ENCODE data around the gene EXOC8. TPM values are rescaled to one million over a fixed set of nuclear protein-coding genes. Genes with fewer than 3 reads are reported as not detected.

Gene EXOC8
- total RNA-seq, 1 experiment from 2014 or later = 24.5 TPM

GRCh38 chr1:231347961-231348360 lies 10.3 kb upstream of the EXOC8 start:
- Mint-ChIP-seq H3K27me3 (ENCODE audit: unreplicated experiment) (no peaks in the 10 kb centered on the region), H3K27ac (ENCODE audit: unreplicated experiment) (no peak overlapping the region), H3K9me3 (ENCODE audit: low read depth, unreplicated experiment) (no peaks in the 10 kb centered on the region), H3K4me1 (ENCODE audit: low read depth, unreplicated experiment) (no peaks in the 10 kb centered on the region), H3K36me3 (ENCODE audit: insufficient read depth, unreplicated experiment) (peaks cover 45% of the 10 kb centered on the region), H3K4me3 (ENCODE audit: low read depth, unreplicated experiment) (no peak overlapping the region)
- no TSS peak for BruUV-seq (replicated peaks)
- no peak for TF ChIP-seq CTCF (IDR thresholded peaks at IDR 0.05; ENCODE audit: unreplicated experiment)
- CTCF ChIA-PET = no interaction called here
- no peak for DNase-seq
- intact Hi-C loops (cut with micrococcal nuclease; ENCODE audit: unreplicated experiment) = no loop called here

GRCh38 chr1:231340328-231341013 lies 2.8 kb upstream of the EXOC8 start:
- peaks cover 70% of the 10 kb centered on the region for H3K36me3 Mint-ChIP-seq (ENCODE audit: insufficient read depth, unreplicated experiment)
- peaks cover 39% of the 10 kb centered on the region for H3K4me1 Mint-ChIP-seq (ENCODE audit: low read depth, unreplicated experiment)
- H3K9me3 Mint-ChIP-seq (ENCODE audit: low read depth, unreplicated experiment) = no peaks in the 10 kb centered on the region
- intact Hi-C loops (cut with micrococcal nuclease; ENCODE audit: unreplicated experiment) = no loop called here
- H3K27me3 Mint-ChIP-seq (ENCODE audit: unreplicated experiment) = no peaks in the 10 kb centered on the region
- DNase-seq = no peak
- CTCF ChIA-PET = interaction anchor here (0.8 to 1.6 kb wide), 2 partner anchors 25 to 155 kb away, joined by 3 read pairs; no protein-coding TSS in a partner anchor
- no peak for TF ChIP-seq CTCF (IDR thresholded peaks at IDR 0.05; ENCODE audit: unreplicated experiment)
- no peak overlapping the region for H3K4me3 Mint-ChIP-seq (ENCODE audit: low read depth, unreplicated experiment)
- no TSS peak for BruUV-seq (replicated peaks)
- H3K27ac Mint-ChIP-seq (ENCODE audit: unreplicated experiment) = no peak overlapping the region

GRCh38 chr1:231338270-231339128 lies 847 bp upstream of the EXOC8 start, which contains the start of gene SPRTN:
Gene SPRTN (plus strand): TSS chr1:231338293. CDS start chr1:231338384, 91 bp downstream.
- no peaks in the 10 kb centered on the region for H3K9me3 Mint-ChIP-seq (ENCODE audit: low read depth, unreplicated experiment)
- H3K27me3 Mint-ChIP-seq (ENCODE audit: unreplicated experiment) = no peaks in the 10 kb centered on the region
- peak within 1 kb of the TSS; percentile 100 for H3K4me3 Mint-ChIP-seq (ENCODE audit: low read depth, unreplicated experiment)
- TF ChIP-seq CTCF (IDR thresholded peaks at IDR 0.05; ENCODE audit: unreplicated experiment) = no peak
- no peak for DNase-seq
- CTCF ChIA-PET = interaction anchor here (0.9 to 2.0 kb wide), 7 partner anchors 23 to 470 kb away, joined by 3 to 8 read pairs (median 3); partner anchors contain the start of gene C1orf198
- peak within 1 kb of the TSS; percentile 99 for H3K27ac Mint-ChIP-seq (ENCODE audit: unreplicated experiment)
- TSS peak; percentile 81 for BruUV-seq (replicated peaks)
- H3K4me1 Mint-ChIP-seq (ENCODE audit: low read depth, unreplicated experiment) = peaks cover 40% of the 10 kb centered on the region
- intact Hi-C loops (cut with micrococcal nuclease; ENCODE audit: unreplicated experiment) = loop anchor here (5.0 kb wide), 1 partner anchor 471 kb away; the partner anchor contains the start of gene C1orf198
- peaks cover 70% of the 10 kb centered on the region for H3K36me3 Mint-ChIP-seq (ENCODE audit: insufficient read depth, unreplicated experiment)

GRCh38 chr1:231337043-231337471 lies 595 bp downstream of the EXOC8 start:
- intact Hi-C loops (cut with micrococcal nuclease; ENCODE audit: unreplicated experiment) = loop anchor here (5.0 kb wide), 1 partner anchor 470 kb away; the partner anchor contains the start of gene C1orf198
- BruUV-seq (replicated peaks) = no TSS peak
- Mint-ChIP-seq H3K4me3 (ENCODE audit: low read depth, unreplicated experiment) (peak overlapping the region; percentile 100), H3K27me3 (ENCODE audit: unreplicated experiment) (no peaks in the 10 kb centered on the region), H3K9me3 (ENCODE audit: low read depth, unreplicated experiment) (no peaks in the 10 kb centered on the region), H3K27ac (ENCODE audit: unreplicated experiment) (peak overlapping the region; percentile 99), H3K36me3 (ENCODE audit: insufficient read depth, unreplicated experiment) (peaks cover 69% of the 10 kb centered on the region), H3K4me1 (ENCODE audit: low read depth, unreplicated experiment) (peaks cover 40% of the 10 kb centered on the region)
- no peak for TF ChIP-seq CTCF (IDR thresholded peaks at IDR 0.05; ENCODE audit: unreplicated experiment)
- no peak for DNase-seq
- CTCF ChIA-PET = interaction anchor here (0.8 to 1.0 kb wide), 2 partner anchors 21 to 22 kb away, joined by 3 read pairs; no protein-coding TSS in a partner anchor

Measured in Calu3 (cell line).